HepG2 (cell line): ENCODE data around the gene GIPC2. TPM values are rescaled to one million over a fixed set of nuclear protein-coding genes. Genes with fewer than 3 reads are reported as not detected.

Experiments used
- ELF3 ChIP-seq: IDR thresholded peaks from 2 replicates; pipeline ENCODE4 v1.6.1; 2016; ENCODE audit warnings: missing genetic modification reagents, missing compliant biosample characterization
- GRHL1 ChIP-seq: sonication (generic); formaldehyde crosslinking; conservative IDR thresholded peaks from 2 replicates; pipeline ENCODE4 v1.8.0; 2022; ENCODE audit warnings: missing genetic modification reagents
- HMGXB3 ChIP-seq: sonication (generic); formaldehyde crosslinking; IDR thresholded peaks from 2 replicates; pipeline ENCODE4 v1.4.0; 2020; ENCODE audit warnings: missing genetic modification reagents, borderline replicate concordance
- HNF1A ChIP-seq, 2 experiments: sonication (generic) in 1 of 2; formaldehyde crosslinking in 1 of 2; IDR thresholded peaks; 2 replicates each; pipeline versions ENCODE4 v1.4.0 to v1.6.1; 2016 to 2020; ENCODE audit warnings: borderline replicate concordance in 1 of 2, low read depth in 1 of 2, mild to moderate bottlenecking in 1 of 2, missing genetic modification reagents in 1 of 2
- MTA1 ChIP-seq: sonication (generic); formaldehyde crosslinking; IDR thresholded peaks from 2 replicates; pipeline ENCODE4 v1.4.0; 2020; ENCODE audit warnings: missing genetic modification reagents, mild to moderate bottlenecking, borderline replicate concordance
- NR2F1 ChIP-seq, 2 experiments: fragments of 450-650 bp in 1 of 2; formaldehyde crosslinking in 1 of 2; IDR thresholded peaks; 2 replicates each; pipeline versions ENCODE4 v1.5.0 to v1.6.1; 2016 to 2020; ENCODE audit warnings: mild to moderate bottlenecking in 1 of 2, missing compliant biosample characterization in 1 of 2, missing genetic modification reagents in 1 of 2, moderate library complexity in 1 of 2
- SIX1 ChIP-seq: sonication (generic); formaldehyde crosslinking; IDR thresholded peaks from 2 replicates; pipeline ENCODE4 v1.4.0; 2020; ENCODE audit warnings: missing genetic modification reagents, borderline replicate concordance
- SP2 ChIP-seq: sonication (generic); formaldehyde crosslinking; IDR thresholded peaks from 2 replicates; pipeline ENCODE4 v1.5.1; 2020; ENCODE audit warnings: mild to moderate bottlenecking, missing genetic modification reagents
- SP4 ChIP-seq: sonication (generic); formaldehyde crosslinking; IDR thresholded peaks from 2 replicates; pipeline ENCODE4 v1.8.1; 2023; ENCODE audit warnings: mild to moderate bottlenecking, missing genetic modification reagents
- ZNF292 ChIP-seq: sonication (generic); formaldehyde crosslinking; IDR thresholded peaks from 2 replicates; pipeline ENCODE4 v1.8.1; 2022; ENCODE audit warnings: mild to moderate bottlenecking, low read depth, missing genetic modification reagents, borderline replicate concordance
- polyA plus RNA-seq, 8 experiments: library from polyadenylated mRNA; depleted of rRNA in 3 of 8; stranded (reverse) in 7 of 8; unstranded in 1 of 8; fragments of >200 nt; fragmentation: Illumina TruSeq in 4 of 8; extraction: Trizol in 4 of 8; gene quantifications; 2 replicates each; pipeline versions ENCODE4 v1.2.1 to v1.2.3, GENCODE V29; 2011 to 2016; ENCODE audit warnings: low read depth in 4 of 8, missing spikeins in 1 of 8, mixed read lengths in 1 of 8; ENCODE audit not compliant: insufficient read depth in 1 of 8
- total RNA-seq, 5 experiments: library from RNA; depleted of rRNA; stranded (reverse); fragments of >200 nt; fragmentation: Illumina TruSeq; extraction: Trizol; gene quantifications; 2 replicates each; pipeline ENCODE4 v1.2.3, GENCODE V29; 2016; ENCODE audit warnings: low read depth in 1 of 5

The GIPC2 gene
- total and polyA plus RNA-seq, 2 of the 13 experiments (the other 11 are each of a cell fraction or from before 2014, with no cell fraction given), result 6.1 to 21.6 TPM

GRCh38 chr1:78003882-78004718, 41.7 kb upstream of the GIPC2 start (continued):
- peak in 1 of 2 experiments; percentile 85; a peak in 2 of 4 replicates for TF ChIP-seq NR2F1 (CRISPR knock-in tag; IDR thresholded peaks at IDR 0.05)
- 0 out of 2 replicates have a peak, but pooled peaks have one; percentile 11 for TF ChIP-seq ELF3 (CRISPR knock-in tag)
- no peak for TF ChIP-seq MTA1 (CRISPR knock-in tag)
- TF ChIP-seq SIX1 (CRISPR knock-in tag), result peak; percentile 97
- no peak for TF ChIP-seq HMGXB3 (CRISPR knock-in tag)
- no peak for TF ChIP-seq GRHL1 (CRISPR knock-in tag)
- TF ChIP-seq ZNF292 (CRISPR knock-in tag), result no peak
- no peak for TF ChIP-seq SP2 (CRISPR knock-in tag)
- TF ChIP-seq HNF1A (IDR thresholded peaks at IDR 0.05; ENCODE audit: low read depth), result no peak
- TF ChIP-seq HNF1A (CRISPR knock-in tag; IDR thresholded peaks at IDR 0.05; ENCODE audit: borderline replicate concordance), result peak; percentile 30; the same call in 1 of the 2 replicates
- no peak for TF ChIP-seq SP4 (CRISPR knock-in tag)
